ENCODE results near the gene A1BG.
"Not testable (repeated sequence)": the region's sequence is repeated elsewhere in the genome, so short reads cannot be mapped to it uniquely, and the experiment has no call there.

Gene A1BG

DNA sequence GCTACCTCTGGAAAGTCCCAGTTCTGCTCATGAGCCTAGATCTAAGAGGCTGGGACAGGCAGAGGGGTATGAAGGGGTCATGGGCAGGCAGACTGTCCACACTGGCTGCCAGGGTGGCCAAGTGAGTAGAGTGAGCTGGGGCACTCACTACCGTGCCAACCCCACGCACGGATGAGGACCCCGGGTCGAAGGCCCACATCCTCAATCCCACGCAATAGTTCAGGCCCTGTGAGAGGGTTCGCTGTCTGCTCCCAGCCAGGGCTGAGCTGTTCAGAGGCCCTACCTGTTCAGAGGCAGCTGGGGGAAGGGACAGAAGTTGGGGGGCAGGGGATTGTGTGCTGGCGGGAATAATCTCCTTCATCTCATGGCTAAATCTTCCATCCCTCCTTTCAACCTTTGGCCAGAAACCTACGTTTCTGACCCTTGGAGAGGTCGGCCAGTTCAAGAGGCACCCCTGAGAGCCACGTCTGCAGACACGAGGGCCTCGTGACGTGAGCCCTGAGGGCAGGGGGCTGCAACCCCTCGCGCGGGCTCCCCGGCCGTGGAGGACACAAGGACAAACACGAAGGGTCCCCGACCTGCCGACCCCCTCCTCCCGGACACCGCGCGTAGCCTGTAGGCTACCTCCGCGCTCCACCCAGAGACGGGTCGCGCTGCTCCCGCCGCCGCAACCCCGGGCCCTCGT, 32.7 kb upstream of the A1BG start:
- DNase-seq (ENCODE audit: low read depth in 2 of 2), result no peak

DNA sequence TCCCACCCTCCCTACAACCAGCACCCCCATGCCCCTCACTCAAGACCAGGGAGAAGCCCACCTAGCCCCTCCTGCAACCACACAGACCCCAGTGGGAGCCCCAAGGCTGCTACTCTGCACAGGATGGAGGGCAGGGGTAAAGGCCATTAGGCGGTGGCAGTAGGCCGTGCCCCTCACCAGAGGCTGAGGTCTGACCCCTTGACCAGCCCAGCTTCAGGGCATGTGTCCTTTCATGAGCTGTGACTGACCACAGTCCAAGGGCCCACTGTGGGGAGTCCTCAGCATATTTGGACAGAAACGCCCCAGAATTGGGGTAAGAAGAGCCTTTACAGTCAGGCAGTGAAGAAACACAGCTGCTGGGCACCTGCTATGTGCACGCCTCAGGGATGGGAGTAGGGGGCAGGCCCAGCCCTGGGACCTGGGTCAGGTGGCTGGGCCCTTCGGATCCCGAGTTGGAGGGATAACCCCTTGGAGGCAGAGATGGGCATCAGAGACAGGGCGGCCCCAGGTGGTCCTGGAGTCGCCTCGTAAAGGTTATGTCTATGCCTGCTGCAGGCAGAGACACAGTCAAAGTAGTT, 32.1 kb upstream of the A1BG start:
- no peak for DNase-seq (ENCODE audit: low read depth in 2 of 2)

DNA sequence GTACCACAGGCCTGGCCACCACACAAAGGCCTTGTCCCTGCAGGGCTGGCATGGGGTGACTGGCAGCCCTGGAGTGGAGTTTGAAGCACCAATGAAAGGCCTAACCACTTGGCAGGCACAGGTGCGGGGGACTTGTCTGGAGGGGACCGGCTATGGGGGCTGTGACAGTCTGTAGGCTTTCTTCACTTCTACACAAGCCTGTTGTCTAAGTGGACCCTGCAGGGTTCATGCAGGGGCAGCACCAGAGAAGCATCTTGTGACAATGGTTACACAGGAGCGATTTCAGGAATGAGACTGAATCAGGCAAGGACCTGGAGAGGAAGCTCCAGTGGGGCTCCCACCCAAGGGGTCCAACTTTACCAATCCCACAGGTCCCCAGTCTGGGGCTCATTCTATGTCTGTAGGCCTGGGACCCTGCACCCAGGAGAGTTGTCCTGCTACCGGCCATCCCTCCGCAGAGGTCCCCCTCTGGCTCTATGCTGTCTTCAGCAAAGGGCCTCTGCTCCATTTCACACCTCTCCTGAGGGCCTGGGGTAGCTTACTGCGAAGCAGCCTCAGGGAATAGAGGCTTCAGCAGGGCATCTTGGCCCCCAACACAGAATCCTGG, 29.8 kb upstream of the A1BG start:
- DNase-seq (ENCODE audit: low read depth in 2 of 2), result no peak

DNA sequence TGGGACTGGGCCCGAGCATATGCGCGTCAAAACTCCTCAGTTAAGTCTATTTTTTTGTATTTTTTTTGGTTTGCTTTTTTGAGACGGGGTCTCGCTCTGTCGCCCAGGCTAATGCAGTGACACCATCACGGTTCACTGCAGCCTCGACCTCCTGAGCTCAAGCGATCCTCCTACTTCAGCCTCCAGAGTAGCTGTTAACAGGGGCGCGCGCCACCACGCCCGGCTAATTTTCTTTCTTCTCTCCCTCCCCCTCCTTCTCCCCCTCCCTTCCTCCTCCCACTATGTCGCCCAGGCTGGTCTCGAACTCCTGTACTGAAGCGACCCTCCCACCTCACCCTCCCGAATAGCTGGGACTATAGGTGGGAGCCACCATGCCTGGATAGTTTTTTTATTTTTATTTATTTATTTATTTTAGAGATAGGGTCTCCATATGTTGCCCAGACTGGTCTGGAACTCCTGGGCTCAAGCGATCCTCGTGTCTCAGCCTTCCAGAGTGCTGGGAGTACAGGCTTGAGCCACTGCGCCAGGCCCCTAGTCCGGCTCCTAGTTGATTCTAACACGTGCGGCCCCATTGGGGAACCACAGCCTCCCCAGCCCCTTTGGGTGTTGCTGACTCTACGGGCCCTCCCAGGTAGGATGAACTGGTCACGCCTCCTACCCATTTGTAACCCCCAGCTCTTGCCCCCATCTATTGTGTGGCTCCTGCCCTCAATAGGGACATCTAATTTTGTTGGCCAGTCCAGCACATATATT, 28.3 kb upstream of the A1BG start:
- no peak for DNase-seq (ENCODE audit: low read depth in 2 of 2)

DNA sequence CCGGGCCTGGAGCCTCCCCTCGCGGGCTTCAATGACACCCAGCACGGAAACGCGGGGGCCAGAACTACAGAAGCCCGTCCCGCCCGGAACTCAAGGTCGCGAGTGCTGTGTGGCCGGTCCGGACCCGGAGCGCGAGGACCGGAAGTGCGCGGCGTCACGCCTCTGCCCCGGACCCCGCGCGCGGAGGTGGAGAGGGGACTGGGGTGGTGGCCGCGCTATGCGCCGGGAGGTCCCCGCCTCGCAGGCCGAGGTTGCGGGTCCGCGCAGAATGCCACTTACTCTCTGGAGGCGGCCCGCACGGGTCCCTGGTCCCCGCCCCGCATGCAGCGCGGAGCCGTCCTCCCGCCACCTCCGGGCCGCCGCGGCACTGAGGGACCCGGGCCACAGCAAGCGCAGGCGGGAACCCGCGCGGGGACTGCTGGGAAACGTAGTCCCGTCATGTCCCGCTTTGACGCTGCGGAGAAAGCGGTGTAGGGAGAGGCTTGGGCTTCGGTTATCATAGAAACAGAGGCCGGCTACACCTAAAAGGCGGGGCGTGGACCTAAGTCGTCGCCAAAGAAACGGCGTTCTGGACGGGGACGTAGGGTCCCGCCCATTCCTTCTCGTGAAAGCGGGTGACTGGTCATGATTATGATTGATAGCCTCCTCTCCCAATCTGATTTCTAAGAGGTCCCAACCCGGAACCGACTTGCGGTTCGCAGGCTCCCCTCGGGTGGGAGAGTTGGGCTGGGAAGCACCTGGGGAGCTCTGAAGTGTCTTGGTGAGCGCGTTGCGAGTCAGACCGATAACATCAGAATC, 27.6 kb upstream of the A1BG start, which contains the start of gene ZNF837:
Gene ZNF837, minus strand, starts transcription at position 369 of the 798 bp plus-strand sequence. CDS start 11,698 bp downstream, outside the sequence.
- peak; percentile 95 to 98 for DNase-seq (ENCODE audit: low read depth in 2 of 2)

DNA sequence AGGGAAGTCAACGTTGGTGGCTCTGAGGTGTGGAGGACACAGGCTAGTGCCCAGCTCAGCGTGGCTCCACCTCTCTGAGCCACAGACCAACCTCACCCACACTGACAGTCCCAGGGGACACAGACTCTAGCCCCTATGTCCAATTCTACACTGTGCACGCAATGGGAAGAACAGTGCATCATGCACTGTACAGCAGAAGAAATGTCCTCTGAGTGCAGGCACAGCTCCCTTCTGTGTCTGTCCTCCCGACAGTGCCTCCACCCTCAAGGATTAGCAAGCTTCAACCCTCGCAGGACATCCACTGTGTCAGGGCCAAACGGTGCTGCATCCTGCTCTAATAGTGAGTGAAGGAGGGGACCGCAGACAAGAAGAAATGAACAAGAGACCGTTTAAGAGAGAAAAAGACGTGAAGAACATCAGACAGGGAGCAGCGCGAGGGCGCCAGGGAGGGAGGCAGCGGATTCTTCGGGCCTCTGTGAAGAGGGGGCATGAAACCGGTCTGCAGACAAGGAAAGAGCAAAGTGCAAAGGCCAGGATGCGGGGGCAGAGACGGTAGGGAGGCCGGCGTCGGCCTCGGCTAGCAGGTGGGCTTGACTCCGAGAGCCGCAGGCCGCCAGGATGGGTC, 26.9 kb upstream of the A1BG start:
- DNase-seq (ENCODE audit: low read depth in 2 of 2), result no peak

DNA sequence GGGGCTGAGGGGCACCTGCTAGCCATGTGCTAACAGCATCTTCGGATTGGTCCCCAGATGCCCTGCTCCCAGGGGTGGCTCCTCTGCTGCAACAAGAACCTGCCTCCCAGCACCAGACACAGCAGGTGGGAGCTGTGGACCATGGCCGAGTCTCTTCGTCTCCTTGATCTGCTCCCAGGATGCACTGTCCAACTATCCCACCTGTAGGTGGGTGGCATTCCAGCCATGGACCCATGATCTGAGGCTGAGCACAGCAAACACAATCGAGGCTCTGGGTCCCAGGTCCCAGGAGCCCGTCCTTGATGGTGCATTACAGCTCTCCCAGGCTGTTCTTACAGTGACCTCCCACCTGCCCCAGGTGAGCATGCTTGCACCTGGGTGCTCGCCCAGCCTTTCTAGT, 26.0 kb upstream of the A1BG start:
- DNase-seq (ENCODE audit: low read depth in 2 of 2), result no peak

DNA sequence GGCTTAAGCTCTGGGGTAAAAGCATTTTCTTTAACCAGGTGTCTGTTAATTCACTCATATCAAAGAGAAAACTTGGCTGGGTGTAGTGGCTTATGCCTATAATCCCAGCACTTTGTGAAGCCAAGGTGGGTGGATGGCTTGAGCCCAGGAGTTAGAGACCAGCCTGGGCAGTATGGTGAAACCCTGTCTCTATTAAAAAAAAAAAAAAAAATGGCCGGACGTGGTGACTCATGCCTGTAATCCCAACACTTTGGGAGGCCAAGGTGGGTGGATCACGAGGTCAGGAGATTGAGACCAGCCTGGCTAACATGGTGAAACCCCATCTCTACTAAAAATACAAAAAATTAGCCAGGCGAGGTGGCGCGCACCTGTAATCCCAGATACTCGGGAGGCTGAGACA, 23.4 kb upstream of the A1BG start:
- DNase-seq (ENCODE audit: low read depth in 2 of 2), result not testable (repeated sequence)

DNA sequence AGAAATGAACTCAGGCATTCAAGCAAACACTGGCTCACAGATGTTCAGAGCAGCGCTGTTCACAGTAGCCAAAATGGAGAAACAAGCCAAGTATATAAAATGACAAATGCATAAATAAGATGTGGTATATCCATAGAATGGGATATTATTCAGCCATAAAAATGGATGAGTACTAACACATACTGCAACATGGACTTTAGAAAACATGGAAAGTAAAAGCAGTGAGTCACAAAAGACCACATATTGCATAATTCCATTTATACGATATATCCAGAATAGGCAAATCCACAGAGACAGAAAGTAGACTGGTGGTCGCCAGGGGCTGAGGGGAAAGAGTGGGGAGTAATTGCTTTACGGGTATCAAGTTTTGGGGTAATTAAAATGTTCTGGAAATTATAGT, 20.9 kb upstream of the A1BG start:
- no peak for DNase-seq (ENCODE audit: low read depth in 2 of 2)

DNA sequence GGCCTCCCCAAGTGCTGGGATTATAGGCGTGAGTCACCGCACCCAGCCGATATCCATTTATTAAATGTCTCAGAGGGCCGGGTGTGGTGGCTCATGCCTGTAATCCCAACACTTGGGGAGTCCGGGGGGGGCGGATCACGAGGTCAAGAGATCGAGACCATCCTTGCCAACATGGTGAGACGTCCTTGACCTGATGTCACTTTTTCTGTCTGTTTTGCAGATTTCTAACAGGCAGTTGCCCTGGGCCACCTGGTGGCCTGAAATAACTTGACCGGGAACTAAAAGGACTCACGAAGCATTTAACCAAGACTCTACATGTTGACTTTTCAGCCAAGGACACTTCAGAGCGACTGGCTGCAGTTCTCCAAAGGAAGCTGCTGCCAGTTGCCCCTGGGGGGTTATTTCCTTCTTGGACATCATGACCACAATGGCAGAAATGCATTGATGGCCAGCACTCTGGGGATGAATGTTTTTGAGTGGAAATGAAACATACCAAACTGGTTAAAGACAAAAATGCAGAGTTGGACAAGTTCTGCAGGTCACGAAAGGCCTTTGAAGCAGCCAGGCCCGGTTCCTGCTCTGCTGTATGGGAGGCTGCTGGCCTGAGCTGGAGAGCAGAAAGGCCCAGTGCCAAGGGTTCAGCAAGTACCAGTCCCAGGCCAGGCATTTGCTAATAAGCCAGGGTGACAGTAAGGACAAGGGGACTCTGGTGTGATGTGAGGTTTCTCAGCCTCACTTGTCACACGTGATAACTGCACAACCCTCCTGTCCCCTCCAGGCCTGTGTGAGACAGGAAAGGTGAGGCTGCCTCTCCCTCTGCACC, 19.2 kb upstream of the A1BG start:
- DNase-seq (ENCODE audit: low read depth in 2 of 2), result no peak

DNA sequence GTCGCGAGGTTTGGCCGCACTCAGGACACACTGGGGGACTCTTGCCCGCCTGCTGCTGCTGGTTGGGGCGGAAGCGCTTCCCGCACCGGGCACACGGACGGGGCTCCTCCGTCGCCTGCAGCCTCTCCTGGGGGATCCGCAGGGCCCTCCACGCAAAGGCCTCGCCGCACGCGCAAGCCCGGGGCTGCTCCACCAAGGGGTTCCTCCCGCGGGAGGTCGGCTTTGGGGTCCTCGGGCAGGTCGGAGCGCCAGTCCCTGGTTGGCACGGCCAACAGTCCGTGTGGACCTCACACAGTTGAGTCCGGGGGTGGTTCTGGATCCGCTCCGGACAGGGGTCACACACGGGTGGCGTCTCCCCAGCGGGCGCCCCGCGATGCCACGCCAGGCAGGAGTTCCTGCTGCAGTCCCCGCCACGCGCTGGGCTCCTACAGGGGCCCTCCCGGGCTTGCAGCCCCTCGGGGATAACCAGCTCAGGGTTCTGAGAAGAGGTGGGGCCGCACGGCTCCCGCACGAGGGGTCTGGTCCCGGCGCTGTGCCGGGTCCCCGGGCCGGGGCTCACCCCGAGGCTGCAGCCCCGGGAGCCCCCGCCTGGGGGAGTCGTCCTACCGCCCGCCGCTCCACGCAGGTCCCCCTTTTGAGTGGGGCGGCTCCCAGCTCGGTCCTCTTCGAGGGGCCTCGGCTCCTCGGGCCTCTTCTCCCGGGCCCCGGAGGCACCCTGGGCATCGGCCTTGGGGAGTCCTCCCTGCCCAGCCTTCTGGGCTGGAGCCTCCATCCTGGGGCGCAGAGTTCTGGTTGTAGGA, 15.5 kb upstream of the A1BG start:
- no peak for DNase-seq (ENCODE audit: low read depth in 2 of 2)

DNA sequence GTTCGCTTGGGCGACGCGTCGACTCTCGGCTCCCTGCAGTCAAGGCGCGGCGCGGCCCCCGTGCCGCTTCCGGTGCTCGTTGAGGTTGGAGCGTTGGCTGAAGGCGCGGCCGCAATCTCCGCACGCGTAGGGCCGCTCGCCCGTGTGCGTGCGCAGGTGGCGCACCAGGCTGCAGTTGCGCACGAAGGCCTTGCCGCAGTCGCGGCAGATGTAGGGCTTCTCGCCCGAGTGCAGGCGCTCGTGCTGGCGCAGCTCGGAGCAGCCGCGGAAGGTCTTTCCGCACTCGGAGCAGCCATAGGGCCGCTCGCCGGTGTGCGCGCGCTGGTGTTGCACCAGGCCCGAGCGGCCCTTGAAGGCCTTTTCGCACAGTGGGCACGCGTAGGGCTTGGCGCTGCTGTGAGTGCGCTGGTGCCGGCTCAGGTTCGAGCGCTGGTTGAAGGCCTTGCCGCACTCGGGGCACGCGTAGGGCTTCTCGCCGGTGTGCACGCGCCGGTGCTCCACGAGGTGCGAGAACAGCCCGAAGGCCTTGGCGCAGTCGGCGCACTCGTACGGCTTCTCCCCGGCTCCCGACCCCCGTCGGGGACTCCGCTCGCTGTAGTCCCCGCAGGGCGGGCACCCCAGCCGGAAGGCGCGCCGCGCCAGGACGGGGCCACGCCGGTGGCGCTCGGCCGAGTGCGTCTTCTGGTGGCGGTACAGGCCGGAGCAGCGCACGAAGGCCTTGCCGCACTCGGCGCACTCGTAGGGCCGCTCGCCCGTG, 14.6 kb upstream of the A1BG start:
- DNase-seq (ENCODE audit: low read depth in 2 of 2), result no peak

DNA sequence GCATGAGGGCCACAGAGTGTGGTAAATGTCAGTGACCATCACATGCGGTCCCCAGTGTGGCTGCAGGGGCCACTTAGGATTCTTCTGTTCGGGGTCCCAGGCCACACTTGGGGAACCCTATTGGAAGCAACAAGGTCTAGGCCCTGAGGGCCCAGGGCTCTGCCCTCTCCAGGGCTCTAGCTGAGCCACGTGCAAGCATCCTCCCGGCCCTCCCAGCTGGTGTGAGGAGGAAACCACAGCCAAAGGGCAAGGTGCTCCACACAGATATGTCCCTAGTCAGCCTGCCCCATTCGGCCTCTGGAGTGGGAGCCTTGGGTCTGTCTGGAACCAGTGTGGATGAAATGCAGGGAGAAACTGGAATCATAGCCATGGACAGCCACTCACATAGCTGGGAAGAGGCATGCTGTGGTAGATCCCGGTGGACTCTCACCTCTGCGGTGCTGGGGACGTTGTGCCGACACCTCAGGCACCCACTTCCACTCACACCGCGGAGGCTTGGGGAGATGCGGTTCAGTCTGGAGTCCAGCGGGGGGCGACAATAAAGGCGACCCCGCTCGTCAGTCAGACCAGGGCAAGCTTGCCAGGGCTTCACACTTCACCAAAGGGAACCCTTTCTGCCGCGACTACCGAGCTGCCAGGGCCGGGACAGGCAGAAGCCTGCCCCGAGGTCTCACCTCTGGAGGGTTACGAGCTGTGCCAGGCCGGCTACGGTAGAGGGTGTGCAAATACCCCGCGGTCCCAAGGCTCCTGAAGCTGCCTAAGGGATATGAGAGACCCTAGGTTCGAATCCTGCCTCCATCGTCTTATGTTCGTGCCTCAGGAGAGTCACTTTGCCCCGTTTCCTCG, 13.5 kb upstream of the A1BG start:
- no peak for DNase-seq (ENCODE audit: low read depth in 2 of 2)

DNA sequence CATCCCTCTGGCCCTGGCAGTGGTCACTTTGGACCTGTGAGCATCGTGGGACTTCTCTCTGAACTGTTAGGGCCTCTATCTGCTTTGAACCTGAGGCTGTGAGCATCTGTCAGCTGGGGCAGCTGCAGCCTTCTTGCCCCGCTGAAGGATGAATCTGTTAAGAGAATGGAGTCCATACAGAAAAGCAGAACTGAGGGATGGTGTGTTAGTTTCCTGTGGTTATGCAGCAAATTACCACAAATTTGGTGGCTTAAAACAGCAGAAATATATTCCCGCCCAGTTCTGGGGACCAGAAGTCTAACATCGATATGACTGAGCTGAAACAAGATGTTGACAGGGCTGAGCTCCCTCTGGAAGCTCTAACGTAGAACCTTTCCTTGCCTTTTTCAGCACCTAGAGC, 10.9 kb upstream of the A1BG start:
- no peak for DNase-seq (ENCODE audit: low read depth in 2 of 2)

DNA sequence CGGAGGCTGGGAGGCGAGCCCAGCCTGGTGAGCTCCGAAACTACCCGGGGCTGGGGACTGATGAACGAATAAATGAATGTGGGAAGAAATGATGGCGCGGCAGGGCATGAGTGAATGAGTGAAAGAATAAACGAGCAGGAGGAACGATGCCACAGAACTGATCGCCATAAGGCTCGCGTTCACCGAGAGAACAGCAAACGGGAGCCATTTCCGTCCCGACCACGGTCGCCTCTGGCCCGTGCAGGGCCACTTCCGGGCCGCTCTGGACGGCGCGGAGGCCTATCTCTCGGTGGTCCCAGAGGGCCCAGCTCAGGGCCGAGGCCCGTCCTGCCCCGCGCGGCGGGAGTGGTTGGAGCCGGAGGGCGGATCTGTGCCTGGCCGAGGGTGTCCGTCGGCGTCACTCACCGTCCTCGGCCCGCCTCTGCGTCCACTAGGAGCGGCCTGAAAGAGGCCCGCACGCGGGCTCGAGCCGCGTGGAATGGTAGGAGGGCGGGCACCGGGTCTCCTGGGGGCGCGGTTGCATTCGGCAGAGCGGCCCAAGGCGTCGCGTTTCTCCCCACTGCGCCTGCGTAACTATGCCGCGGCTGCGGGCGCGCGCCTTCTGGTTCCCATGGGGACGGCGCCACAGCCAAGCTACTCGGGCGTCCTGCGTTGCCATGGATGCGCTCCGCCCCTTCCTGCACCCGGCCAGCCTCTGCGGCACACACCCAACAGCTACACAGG, 9.1 kb upstream of the A1BG start, which contains the start of gene ZNF497:
Gene ZNF497, minus strand, starts transcription at position 480 of the 723 bp plus-strand sequence. CDS start 5,116 bp downstream, outside the sequence.
- peak; percentile 93 to 95 for DNase-seq (ENCODE audit: low read depth in 2 of 2)

DNA sequence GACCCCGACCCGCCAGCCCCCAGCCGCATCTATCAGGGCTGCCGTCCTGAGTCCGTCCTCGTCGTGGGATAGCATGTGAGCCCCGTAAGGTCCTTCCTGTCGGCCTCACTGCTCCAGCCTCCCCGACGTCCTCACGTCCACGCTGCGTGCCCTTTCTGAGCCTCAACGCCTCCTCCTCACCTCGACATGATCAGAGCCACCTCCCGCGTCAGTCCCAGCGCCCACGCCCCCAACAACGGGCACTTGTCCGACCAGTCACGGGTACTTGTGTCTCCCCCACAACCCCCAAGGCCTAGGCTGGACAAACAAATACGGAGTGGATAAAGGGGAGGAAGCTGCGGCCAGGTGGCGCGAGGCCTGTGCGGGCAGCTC, 8.6 kb upstream of the A1BG start:
- peak in 1 of 2 donors; percentile 18 for DNase-seq (ENCODE audit: low read depth in 2 of 2)

DNA sequence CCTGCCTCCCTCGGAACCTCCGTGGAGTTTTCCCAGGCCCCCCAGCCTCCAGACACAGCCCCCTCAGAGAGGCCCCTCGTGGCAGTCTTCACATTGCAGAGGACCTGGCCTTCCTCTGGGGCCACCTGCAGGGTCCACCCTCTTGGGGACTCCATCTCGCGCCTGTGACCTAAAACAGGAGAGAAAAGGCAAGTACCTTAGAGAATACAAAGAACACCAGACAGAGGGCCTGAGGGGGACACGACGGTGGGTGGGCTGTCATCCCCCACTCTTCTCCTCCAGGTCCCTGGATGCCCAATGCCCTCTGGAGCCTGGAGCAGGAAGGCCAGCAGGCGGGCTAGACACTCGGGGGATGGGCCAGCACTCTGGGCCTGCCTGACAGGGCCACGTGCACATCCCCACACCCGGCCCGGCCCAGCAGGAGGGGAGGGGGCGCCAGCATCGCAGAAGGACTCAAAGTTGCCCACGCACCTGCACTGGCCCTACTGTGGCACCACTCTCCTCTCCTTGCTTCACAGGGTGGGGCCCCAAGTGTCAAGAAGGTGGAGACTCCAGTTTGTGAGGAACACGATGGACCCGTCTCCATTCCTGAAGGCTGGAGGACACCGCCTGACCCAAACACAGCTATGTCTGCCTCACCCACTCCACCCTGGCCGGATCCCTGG, 4.3 kb upstream of the A1BG start:
- no peak for DNase-seq (ENCODE audit: low read depth in 2 of 2)

All from stimulated activated CD8-positive, alpha-beta memory T cell treated with anti-CD3 and anti-CD28 coated beads, Interleukin-15, amount 100 ng/mL, for 4 hours (primary cell).